H1 (cell line): ENCODE results near the gene PARD3. TPM values are rescaled to one million over a fixed set of nuclear protein-coding genes. Genes with fewer than 3 reads are reported as not detected.

ENCODE experiments used
- CTCF ChIA-PET: fragments of 300-600 bp; sonication (Branson Sonifier 250); formaldehyde crosslinking; loops from one replicate; lab custom pipeline; 2021; ENCODE audit not compliant: partially characterized antibody; lab: Charles Lee
- POLR2A ChIA-PET: fragments of 300-600 bp; sonication (Branson Sonifier 250); formaldehyde crosslinking; loops from one replicate; lab custom pipeline; 2021; ENCODE audit warnings: inconsistent platforms; ENCODE audit not compliant: partially characterized antibody; lab: Charles Lee
- DNase-seq, 2 experiments: peaks; one replicate each; pipeline versions ENCODE4 v3.0.0 to v3.0.0-alpha.2; 2010 to 2022; ENCODE audit warnings: low spot score in 2 of 2, low read depth in 1 of 2, mixed read lengths in 1 of 2
- FAIRE-seq: peaks from 2 replicates; lab custom pipeline; 2011; peaks lifted over from hg19 to GRCh38; lab: Jason Lieb, UNC
- H2AFZ ChIP-seq: 2 replicates; pipeline ENCODE4 v1.8.1; 2012; ENCODE audit warnings: low read length, inconsistent platforms
- H2AK5ac ChIP-seq: 2 replicates; pipeline ENCODE4 v1.6.1; 2013; ENCODE audit warnings: low read depth, low read length
- H2BK120ac ChIP-seq: replicated peaks from 2 replicates; pipeline ENCODE3; 2013; ENCODE audit warnings: low read depth, low read length, inconsistent platforms
- H2BK12ac ChIP-seq: 2 replicates; pipeline ENCODE4 v1.6.1; 2013; ENCODE audit warnings: low read depth, low read length
- H2BK15ac ChIP-seq: 2 replicates; pipeline ENCODE4 v1.6.1; 2013; ENCODE audit warnings: low read length
- H2BK20ac ChIP-seq: 2 replicates; pipeline ENCODE4 v1.6.1; 2013; ENCODE audit warnings: low read length
- H2BK5ac ChIP-seq: 2 replicates; pipeline ENCODE4 v1.6.1; 2013; ENCODE audit warnings: low read depth, low read length
- H3K14ac ChIP-seq: 2 replicates; pipeline ENCODE4 v1.6.1; 2013; ENCODE audit warnings: inconsistent platforms; ENCODE audit not compliant: insufficient read length
- H3K18ac ChIP-seq: 2 replicates; pipeline ENCODE4 v1.6.1; 2013; ENCODE audit warnings: low read length; ENCODE audit errors: extremely low read depth
- H3K23ac ChIP-seq: 2 replicates; pipeline ENCODE4 v1.6.1; 2013; ENCODE audit warnings: inconsistent platforms; ENCODE audit not compliant: insufficient read length
- H3K23me2 ChIP-seq: 2 replicates; pipeline ENCODE4 v1.6.1; 2013; ENCODE audit warnings: low read depth, low read length
- H3K27ac ChIP-seq: 2 replicates; pipeline ENCODE4 v1.6.1; 2011; ENCODE audit warnings: low read depth, low read length, inconsistent platforms
- H3K27me3 ChIP-seq, 4 experiments: replicated peaks in 1 of 4; 1 replicate in 1 of 4; 2 replicates in 3 of 4; pipeline versions ENCODE4 v1.6.1 to v1.8.1; 2011 to 2013; ENCODE audit warnings: low read length in 3 of 4, mild to moderate bottlenecking in 3 of 4, inconsistent platforms in 2 of 4, mixed read lengths in 2 of 4, moderate library complexity in 1 of 4; ENCODE audit not compliant: control insufficient read depth in 3 of 4, insufficient read depth in 3 of 4; ENCODE audit errors: extremely low read depth in 1 of 4
- H3K36me3 ChIP-seq, 4 experiments: 2 replicates each; pipeline versions ENCODE4 v1.6.1 to v1.8.1; 2011 to 2013; ENCODE audit warnings: mild to moderate bottlenecking in 4 of 4, low read length in 3 of 4, moderate library complexity in 2 of 4, control low read depth in 1 of 4, inconsistent platforms in 1 of 4; ENCODE audit not compliant: insufficient read depth in 4 of 4, control insufficient read depth in 2 of 4
- H3K4ac ChIP-seq: replicated peaks from 2 replicates; pipeline ENCODE3; 2013; ENCODE audit warnings: low read length, low read depth, mixed read lengths, inconsistent platforms; ENCODE audit not compliant: insufficient read length
- H3K4me1 ChIP-seq, 4 experiments: replicated peaks in 1 of 4; 1 replicate in 1 of 4; 2 replicates in 3 of 4; pipeline versions ENCODE4 v1.6.1 to v1.8.1; 2011 to 2013; ENCODE audit warnings: low read length in 3 of 4, inconsistent platforms in 2 of 4, mixed read lengths in 1 of 4; ENCODE audit not compliant: insufficient read depth in 4 of 4, control insufficient read depth in 3 of 4
- H3K4me2 ChIP-seq, 2 experiments: 2 replicates each; pipeline versions ENCODE4 v1.6.1 to v1.8.1; 2011 to 2013; ENCODE audit warnings: low read depth in 2 of 2, low read length in 2 of 2, control low read depth in 1 of 2, inconsistent platforms in 1 of 2, mild to moderate bottlenecking in 1 of 2; ENCODE audit not compliant: insufficient read depth in 1 of 2
- H3K4me3 ChIP-seq, 4 experiments: fragments of 200-600, 300-600 bp in 1 of 4; sonication (generic), shearing (Covaris generic), sonication (Bioruptor Twin) in 1 of 4; 2 replicates each; pipeline versions ENCODE4 v1.5.1 to v1.8.1; 2011 to 2016; ENCODE audit warnings: low read length in 4 of 4, low read depth in 3 of 4, control low read depth in 2 of 4, inconsistent platforms in 2 of 4, mild to moderate bottlenecking in 2 of 4, mixed read lengths in 1 of 4, moderate library complexity in 1 of 4; ENCODE audit not compliant: insufficient read depth in 2 of 4; ENCODE audit errors: extremely low read depth in 1 of 4
- H3K56ac ChIP-seq: replicated peaks from 2 replicates; pipeline ENCODE3; 2013; ENCODE audit warnings: low read depth, mild to moderate bottlenecking, mixed read lengths, low read length, inconsistent platforms; ENCODE audit not compliant: insufficient read length
- H3K79me1 ChIP-seq: 2 replicates; pipeline ENCODE4 v1.6.1; 2013; ENCODE audit warnings: low read depth, low read length, control low read depth
- H3K79me2 ChIP-seq, 2 experiments: 2 replicates each; pipeline versions ENCODE4 v1.6.1 to v1.8.1; 2012 to 2013; ENCODE audit warnings: low read length in 2 of 2, mild to moderate bottlenecking in 2 of 2, inconsistent platforms in 1 of 2; ENCODE audit not compliant: insufficient read depth in 2 of 2, control insufficient read depth in 1 of 2
- H3K9ac ChIP-seq, 4 experiments: replicated peaks in 1 of 4; 1 replicate in 1 of 4; 2 replicates in 3 of 4; pipeline versions ENCODE4 v1.6.1 to v1.8.1; 2011 to 2013; ENCODE audit warnings: low read depth in 3 of 4, low read length in 3 of 4, control low read depth in 2 of 4, mild to moderate bottlenecking in 2 of 4, moderate library complexity in 2 of 4, inconsistent platforms in 1 of 4; ENCODE audit errors: extremely low read depth in 1 of 4
- H3K9me3 ChIP-seq, 2 experiments: 2 replicates each; pipeline versions ENCODE4 v1.6.1 to v1.8.1; 2012 to 2013; ENCODE audit warnings: mild to moderate bottlenecking in 2 of 2, moderate library complexity in 2 of 2, control low read depth in 1 of 2, inconsistent platforms in 1 of 2, low read depth in 1 of 2, low read length in 1 of 2, mixed read lengths in 1 of 2; ENCODE audit not compliant: insufficient read depth in 2 of 2
- H4K20me1 ChIP-seq, 2 experiments: replicated peaks in 1 of 2; 2 replicates each; pipeline versions ENCODE3 to v1.8.1; 2011 to 2013; ENCODE audit warnings: inconsistent platforms in 2 of 2, low read length in 2 of 2, mild to moderate bottlenecking in 1 of 2; ENCODE audit not compliant: insufficient read depth in 2 of 2, control insufficient read depth in 1 of 2
- H4K5ac ChIP-seq: 2 replicates; pipeline ENCODE4 v1.6.1; 2013; ENCODE audit warnings: low read length, low read depth, mixed read lengths, inconsistent platforms; ENCODE audit not compliant: insufficient read length
- H4K8ac ChIP-seq: 2 replicates; pipeline ENCODE4 v1.8.0; 2013; ENCODE audit warnings: mild to moderate bottlenecking, moderate library complexity, low read length, inconsistent platforms; ENCODE audit not compliant: insufficient read depth; ENCODE audit errors: extremely low read depth
- H4K91ac ChIP-seq: replicated peaks from 2 replicates; pipeline ENCODE3; 2013; ENCODE audit warnings: low read length, mixed read lengths, inconsistent platforms; ENCODE audit not compliant: insufficient read length
- CBX8 ChIP-seq: fragments of 300-800, 300-1000 bp; sonication (generic); IDR thresholded peaks from 2 replicates; pipeline ENCODE4 v1.7.1; 2016; ENCODE audit warnings: low read depth, low read length, borderline replicate concordance
- CEBPB ChIP-seq: IDR thresholded peaks from 2 replicates; pipeline ENCODE4 v1.6.1; 2012; ENCODE audit warnings: low read depth, low read length
- E2F6 ChIP-seq: IDR thresholded peaks from 2 replicates; pipeline ENCODE4 v1.6.1; 2012; ENCODE audit warnings: inconsistent platforms
- EP300 ChIP-seq, 2 experiments: IDR thresholded peaks; 1 replicate in 1 of 2; 2 replicates in 1 of 2; pipeline ENCODE4 v1.6.1; 2011 to 2012; ENCODE audit warnings: low read depth in 2 of 2, low read length in 2 of 2, mild to moderate bottlenecking in 2 of 2, borderline replicate concordance in 1 of 2, inconsistent platforms in 1 of 2, moderate library complexity in 1 of 2
- FOSL1 ChIP-seq: IDR thresholded peaks from 2 replicates; pipeline ENCODE4 v1.6.1; 2011; ENCODE audit warnings: mild to moderate bottlenecking, low read depth, low read length, moderate library complexity; ENCODE audit not compliant: insufficient read depth
- JUND ChIP-seq: IDR thresholded peaks from 2 replicates; pipeline ENCODE4 v1.6.1; 2011; ENCODE audit warnings: mild to moderate bottlenecking, improper control_type of control experiment, low read length
- MAFK ChIP-seq: IDR thresholded peaks from 2 replicates; pipeline ENCODE4 v1.6.1; 2012; ENCODE audit warnings: low read depth, mild to moderate bottlenecking, improper control_type of control experiment, low read length
- POU5F1 ChIP-seq: IDR thresholded peaks from 2 replicates; pipeline ENCODE4 v1.6.1; 2011; ENCODE audit warnings: low read depth, mild to moderate bottlenecking, low read length, moderate library complexity
- SRF ChIP-seq: IDR thresholded peaks from 2 replicates; pipeline ENCODE4 v1.6.1; 2011; ENCODE audit warnings: mild to moderate bottlenecking, low read depth, low read length, moderate library complexity
- SUZ12 ChIP-seq: fragments of 200-600 bp; sonication (generic); IDR thresholded peaks from 2 replicates; pipeline ENCODE4 v1.6.1; 2012; ENCODE audit warnings: mild to moderate bottlenecking, inconsistent platforms, low read length, moderate library complexity, mixed read lengths
- TCF12 ChIP-seq: IDR thresholded peaks from 2 replicates; pipeline ENCODE4 v1.6.1; 2011; ENCODE audit warnings: low read depth, mild to moderate bottlenecking, low read length
- WGBS, 2 experiments: shearing (Covaris generic) in 1 of 2; methylation state at CpG; one replicate each; pipeline versions ENCODE4 v1.1.6 to v1.1.7; 2013 to 2015; ENCODE audit warnings: low lambda C conversion rate in 2 of 2, mixed read lengths in 2 of 2, inconsistent platforms in 1 of 2, low coverage in 1 of 2, missing lambda C conversion rate in 1 of 2; ENCODE audit not compliant: insufficient replicate concordance in 2 of 2, insufficient coverage in 1 of 2, insufficient read length in 1 of 2; ENCODE audit errors: extremely low coverage in 1 of 2, missing lambda C conversion rate in 1 of 2; 5-methylcytosine and 5-hydroxymethylcytosine counted together
- polyA plus RNA-seq, 7 experiments: library from polyadenylated mRNA; depleted of rRNA in 3 of 7; stranded (reverse) in 5 of 7; unstranded in 2 of 7; fragments of >200 nt in 5 of 7; fragments of 200-250 nt in 2 of 7; gene quantifications; 1 replicate in 5 of 7; 2 replicates in 1 of 7; 4 replicates in 1 of 7; pipeline versions ENCODE4 v1.2.1 to v1.2.3, GENCODE V29; 2011 to 2013; ENCODE audit warnings: missing spikeins in 2 of 7, mixed read lengths in 2 of 7
- total RNA-seq: library from RNA; stranded (reverse); fragmentation: NEBNext Ultra II Directional; extraction: Animal tissue kit (Norgen Biotek cat#: 25700); gene quantifications from 2 replicates; pipeline ENCODE4 v1.2.1, GENCODE V29; 2021

Gene PARD3
- total and polyA plus RNA-seq, 2 of the 8 experiments (the other 6 are each of a cell fraction or from before 2014, with no cell fraction given), result 19.7 to 49.1 TPM

GRCh38 chr10:34646331-34646730, 168.8 kb downstream of the PARD3 start:
- Histone ChIP-seq H3K27me3 (no peaks in the 10 kb centered on the region), H3K36me3 (no peaks in the 10 kb centered on the region), H3K4me3 (no peak overlapping the region), H3K79me2 (peaks cover 0 to 82% of the 10 kb centered on the region in 2 experiments; a peak in 2 of 4 replicates), H2BK20ac (no peak overlapping the region), H4K8ac (no peak overlapping the region), H3K9me3 (no peaks in the 10 kb centered on the region), H3K18ac (no peak overlapping the region), H3K4me2 (no peak overlapping the region), H3K9ac (no peak overlapping the region), H3K27ac (no peak overlapping the region), H2BK5ac (no peak overlapping the region), H3K23ac (no peak overlapping the region), H2AFZ (no peak overlapping the region), H4K91ac (no peak overlapping the region), H3K4ac (no peak overlapping the region), H2AK5ac (no peak overlapping the region), H3K4me1 (peaks cover 2 to 12% (median 12%) of the 10 kb centered on the region in 4 experiments; a peak in 6 of 7 replicates), H2BK15ac (no peak overlapping the region), H2BK12ac (no peak overlapping the region), H2BK120ac (no peak overlapping the region), H3K23me2 (no peaks in the 10 kb centered on the region), H3K56ac (no peak overlapping the region), H4K20me1 (peaks cover 0 to 2% of the 10 kb centered on the region in 2 experiments), H4K5ac (no peak overlapping the region), H3K14ac (no peak overlapping the region), H3K79me1 (peaks cover 13% of the 10 kb centered on the region)
- 95% methylated on average over 6 of the region's 6 CpGs; no CpG with 5 or more reads in 1 of the 2 experiments for WGBS, 2 experiments
- FAIRE-seq (no peak), DNase-seq (peak in 1 of 2 experiments; percentile 13)
- POLR2A ChIA-PET, result no interaction called here
- CTCF ChIA-PET, result interaction anchor here (0.6 to 5.0 kb wide), 4 partner anchors 8 to 40 kb away, joined by 3 to 26 read pairs (median 6); no protein-coding TSS in a partner anchor
- no peak for TF ChIP-seq TCF12
- TF ChIP-seq POU5F1, result no peak
- TF ChIP-seq SRF, result no peak
- TF ChIP-seq E2F6, result no peak
- TF ChIP-seq CEBPB, result no peak
- no peak for TF ChIP-seq CBX8
- no peak for TF ChIP-seq SUZ12
- no peak for TF ChIP-seq EP300 (IDR thresholded peaks at IDR 0.05; ENCODE audit: borderline replicate concordance in 1 of 2, low read depth in 2 of 2, low read length in 2 of 2)
- TF ChIP-seq MAFK, result no peak
- TF ChIP-seq JUND, result no peak
- no peak for TF ChIP-seq FOSL1
